LNCaP clone FGC (cell line): ENCODE measurements around the gene EEF2K.

Source experiments
- DNase-seq: peaks from one replicate; pipeline ENCODE4 v3.0.0-alpha.2; 2011; ENCODE audit warnings: low read depth
- H3K4me3 ChIP-seq: 2 replicates; pipeline ENCODE4 v1.5.1; 2011; ENCODE audit warnings: mild to moderate bottlenecking, low read depth, low read length, control low read depth
- TF ChIP-seq, protein P1 (sequence below): IDR thresholded peaks from 2 replicates; pipeline ENCODE4 v1.5.1; 2012; ENCODE audit warnings: mild to moderate bottlenecking; ENCODE audit not compliant: control insufficient read depth, insufficient read depth; ENCODE audit errors: extremely low read depth

EEF2K gene

DNA sequence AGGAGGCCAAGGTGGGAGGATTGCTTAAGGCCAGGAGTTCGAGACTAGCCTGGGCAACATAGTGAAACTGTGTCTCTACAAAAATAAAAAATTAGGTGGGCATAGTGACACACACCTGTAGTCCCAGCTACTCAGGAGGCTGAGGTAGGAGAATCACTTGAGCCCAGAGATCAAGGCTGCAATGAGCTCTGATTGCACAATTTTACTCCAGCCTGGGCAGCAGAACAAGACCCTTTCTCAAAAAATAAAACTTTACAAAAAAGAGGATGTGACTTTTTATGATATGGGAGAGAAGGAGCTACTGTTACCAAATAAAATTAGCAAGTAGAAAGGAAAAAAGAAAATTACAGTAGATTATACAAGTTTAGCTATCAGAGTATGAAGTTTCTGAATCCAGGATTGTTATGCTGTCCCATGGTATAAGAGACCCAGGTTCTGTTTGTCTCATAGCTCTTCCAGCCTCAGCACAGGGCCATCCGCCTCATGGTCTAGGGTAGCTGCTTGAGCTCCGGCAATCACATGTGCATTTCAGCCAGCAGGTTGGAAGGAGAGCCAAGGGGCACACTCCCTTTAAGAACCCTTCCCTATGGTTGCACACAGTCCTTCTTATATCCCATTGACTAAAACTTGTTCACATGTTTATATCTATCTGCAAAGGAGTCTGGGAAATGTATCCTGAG lies 13.5 kb downstream of the EEF2K start:
- TF ChIP-seq, protein P1, sequence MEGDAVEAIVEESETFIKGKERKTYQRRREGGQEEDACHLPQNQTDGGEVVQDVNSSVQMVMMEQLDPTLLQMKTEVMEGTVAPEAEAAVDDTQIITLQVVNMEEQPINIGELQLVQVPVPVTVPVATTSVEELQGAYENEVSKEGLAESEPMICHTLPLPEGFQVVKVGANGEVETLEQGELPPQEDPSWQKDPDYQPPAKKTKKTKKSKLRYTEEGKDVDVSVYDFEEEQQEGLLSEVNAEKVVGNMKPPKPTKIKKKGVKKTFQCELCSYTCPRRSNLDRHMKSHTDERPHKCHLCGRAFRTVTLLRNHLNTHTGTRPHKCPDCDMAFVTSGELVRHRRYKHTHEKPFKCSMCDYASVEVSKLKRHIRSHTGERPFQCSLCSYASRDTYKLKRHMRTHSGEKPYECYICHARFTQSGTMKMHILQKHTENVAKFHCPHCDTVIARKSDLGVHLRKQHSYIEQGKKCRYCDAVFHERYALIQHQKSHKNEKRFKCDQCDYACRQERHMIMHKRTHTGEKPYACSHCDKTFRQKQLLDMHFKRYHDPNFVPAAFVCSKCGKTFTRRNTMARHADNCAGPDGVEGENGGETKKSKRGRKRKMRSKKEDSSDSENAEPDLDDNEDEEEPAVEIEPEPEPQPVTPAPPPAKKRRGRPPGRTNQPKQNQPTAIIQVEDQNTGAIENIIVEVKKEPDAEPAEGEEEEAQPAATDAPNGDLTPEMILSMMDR: no peak
- H3K4me3 ChIP-seq: no peak overlapping the region
- no peak for DNase-seq

DNA sequence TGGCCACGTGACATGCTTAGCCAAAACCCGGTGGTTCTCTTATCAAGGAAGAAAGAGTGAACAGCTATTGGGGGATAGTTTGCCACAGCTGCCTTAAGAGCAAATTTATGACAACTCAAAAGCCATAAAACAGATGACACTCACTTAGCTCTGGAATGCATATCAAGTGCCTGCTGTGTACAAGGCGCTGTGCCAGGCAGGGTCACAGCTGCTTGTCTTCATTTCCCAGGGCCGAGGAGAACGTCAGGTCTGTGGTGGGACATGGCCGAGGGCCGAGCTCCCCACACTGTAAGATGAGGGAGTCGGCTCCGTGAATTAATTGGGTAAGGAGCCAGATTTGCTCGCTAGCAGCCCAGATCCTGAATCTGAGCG lies 14.0 kb downstream of the EEF2K start:
- H3K4me3 ChIP-seq: no peak overlapping the region
- TF ChIP-seq, protein P1: no peak
- DNase-seq: no peak

DNA sequence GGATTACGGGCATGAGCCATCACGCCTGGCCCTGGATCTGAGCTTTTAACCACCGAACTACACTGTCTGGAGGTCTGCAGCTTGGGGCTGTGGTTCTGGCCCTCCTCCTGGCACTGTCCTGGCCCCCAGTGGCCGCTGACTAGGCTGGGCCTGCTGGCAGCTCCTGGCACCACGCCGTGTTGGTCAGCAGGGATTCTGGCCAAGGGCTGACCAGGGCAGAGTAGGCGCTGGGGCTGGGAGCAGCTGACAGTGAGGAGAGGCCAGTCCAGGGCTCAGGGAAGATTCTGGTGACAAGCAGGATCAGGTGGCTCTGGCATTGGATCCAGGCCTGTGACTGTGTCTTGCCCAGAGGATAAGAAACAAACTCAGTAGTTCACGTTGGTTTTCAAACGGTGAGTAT lies 14.6 kb downstream of the EEF2K start:
- TF ChIP-seq, protein P1: no peak
- no peak for DNase-seq
- no peak overlapping the region for H3K4me3 ChIP-seq

DNA sequence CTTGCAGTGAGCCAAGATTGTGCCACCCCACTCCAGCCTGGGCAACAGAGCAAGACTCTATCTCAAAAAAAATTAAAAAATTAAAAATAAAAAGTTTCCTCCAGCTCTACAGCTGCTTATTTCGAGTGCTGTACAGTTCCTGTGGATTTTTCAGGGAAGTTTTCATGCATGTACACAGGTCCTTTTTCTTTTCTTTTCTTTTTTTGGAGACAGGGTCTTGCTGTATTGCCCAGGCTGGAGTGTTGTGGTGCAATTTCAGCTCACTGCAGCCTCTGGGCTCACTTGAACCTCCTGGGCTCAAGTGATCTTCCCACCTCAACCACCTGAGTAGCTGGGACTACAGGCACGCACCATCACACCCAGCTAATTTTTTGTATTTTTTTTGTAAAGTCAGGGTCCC lies 15.9 kb downstream of the EEF2K start:
- TF ChIP-seq, protein P1: no peak
- no peak overlapping the region for H3K4me3 ChIP-seq
- no peak for DNase-seq

DNA sequence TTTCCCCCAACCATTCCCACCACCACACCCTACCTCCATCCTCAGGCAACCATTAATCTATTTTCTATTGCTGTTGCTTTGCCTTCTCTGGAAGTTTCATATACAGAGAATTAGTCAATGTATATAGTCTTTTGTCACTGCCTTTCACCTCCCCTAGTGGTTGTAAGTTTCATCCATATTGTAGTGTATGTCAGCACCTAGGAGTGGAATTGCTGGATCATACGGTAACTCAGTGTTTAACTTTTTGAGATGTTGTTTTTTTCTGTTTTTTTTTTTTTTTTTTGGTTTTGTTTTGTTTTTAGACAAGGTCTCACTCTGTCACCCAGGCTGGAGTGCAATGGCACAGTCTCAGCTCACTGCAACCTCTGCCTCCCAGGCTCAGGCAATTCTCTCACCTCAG lies 16.9 kb downstream of the EEF2K start:
- TF ChIP-seq, protein P1: no peak
- H3K4me3 ChIP-seq: no peak overlapping the region
- no peak for DNase-seq

DNA sequence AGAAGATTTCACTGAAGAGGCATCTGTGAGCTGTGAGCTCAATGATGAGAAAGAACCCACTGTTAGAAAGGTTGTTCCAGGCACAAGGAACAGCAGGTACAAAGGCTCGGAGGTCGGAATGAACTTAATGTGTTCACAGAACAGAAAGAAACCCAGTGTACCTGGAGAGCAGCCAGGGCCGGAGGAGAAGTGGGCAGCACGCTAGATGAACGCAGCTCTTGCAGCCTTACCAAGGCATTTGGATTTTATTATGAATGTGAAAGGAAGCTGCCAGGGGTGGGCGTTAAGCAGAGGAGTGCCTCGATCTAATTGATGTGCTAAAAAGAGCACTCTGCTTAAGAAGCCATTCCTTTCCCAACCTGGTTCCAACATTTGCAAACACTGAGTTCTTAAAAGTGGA lies 19.0 kb downstream of the EEF2K start:
- DNase-seq: no peak
- TF ChIP-seq, protein P1: no peak

DNA sequence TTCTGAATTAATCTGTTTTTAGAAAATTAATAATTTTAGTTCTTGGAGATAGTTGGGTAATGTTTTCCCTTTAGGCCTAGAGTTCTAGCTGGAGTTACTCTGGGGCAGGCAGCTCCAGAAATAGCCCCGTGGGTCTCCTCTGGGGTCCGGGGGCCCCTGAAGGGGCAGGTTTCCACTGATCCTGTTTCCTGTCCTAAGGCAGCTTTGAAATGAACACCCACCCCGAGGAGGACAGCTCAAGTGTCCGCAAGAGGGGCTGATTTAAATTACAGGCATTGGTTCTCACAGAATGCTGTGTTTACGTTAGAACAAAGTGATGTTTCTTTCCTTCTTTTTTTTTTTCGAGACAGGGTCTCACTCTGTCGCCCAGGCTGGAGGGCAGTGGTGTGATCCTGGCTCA lies 23.8 kb downstream of the EEF2K start:
- TF ChIP-seq, protein P1: no peak
- H3K4me3 ChIP-seq: no peak overlapping the region
- DNase-seq: no peak

More for the DNA sequence above, 19.0 kb downstream of the EEF2K start:
- no peak overlapping the region for H3K4me3 ChIP-seq
